ENCODE measurements around the gene CDH23.

DNA sequence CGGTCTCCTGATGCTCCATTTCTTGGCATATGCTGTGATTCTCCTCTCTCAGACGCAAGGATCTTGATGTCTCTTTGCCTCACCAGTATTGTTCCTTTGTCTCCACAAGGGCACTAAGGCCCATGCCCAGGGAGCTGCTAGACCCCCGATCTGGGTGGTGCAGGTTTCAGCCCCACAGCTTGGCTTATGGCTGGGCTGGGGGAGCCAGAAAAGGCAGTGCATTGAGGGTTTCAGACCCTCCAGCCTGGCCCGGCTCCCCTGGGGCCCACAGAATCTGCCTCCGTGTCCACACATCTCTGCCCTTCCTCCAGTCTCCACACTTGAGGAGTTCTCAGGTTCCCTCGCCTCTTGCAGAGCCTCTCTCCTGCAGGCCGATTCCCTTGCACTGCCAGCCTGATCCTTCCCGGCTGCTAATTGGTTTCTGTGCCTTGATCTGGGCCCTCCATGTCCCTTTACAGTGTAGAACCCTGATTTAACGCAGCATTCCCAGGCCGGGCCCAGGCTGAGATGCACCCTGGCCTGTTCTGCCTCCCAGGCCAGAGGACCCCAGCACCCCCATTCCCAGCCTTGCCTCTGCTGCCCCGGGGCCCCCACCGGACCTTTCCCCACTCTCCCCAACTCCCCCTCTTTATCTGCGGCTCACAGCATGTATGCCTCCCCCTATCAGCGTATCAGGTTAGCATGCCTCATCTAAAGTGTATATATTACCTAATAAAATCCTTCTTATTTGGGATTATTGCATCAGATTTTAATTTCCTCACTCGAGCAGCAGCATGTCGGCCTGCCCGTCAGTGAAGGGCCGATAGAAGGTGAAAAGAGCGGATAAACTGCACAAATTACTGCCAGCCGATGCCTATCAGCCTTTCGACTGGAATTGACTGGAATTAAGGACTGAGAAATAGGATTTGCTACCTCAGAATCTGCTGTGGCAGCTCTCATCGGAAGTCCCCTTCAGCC, 177.1 kb downstream of the CDH23 start:
- TF ChIP-seq CTCF (IDR thresholded peaks at IDR 0.05) (no peak), ZFX (IDR thresholded peaks at IDR 0.05; ENCODE audit: borderline replicate concordance) (no peak)

Data from 22Rv1 (cell line).